Measurements from ENCODE around the gene IL19. TPM values are rescaled to one million over a fixed set of nuclear protein-coding genes. Genes with fewer than 3 reads are reported as not detected.
A peak's percentile ranks its signal among the peaks of the same experiment; 100 is the strongest.

Gene IL19
- total RNA-seq, 2 experiments from 2014 or later: not detected

- Histone ChIP-seq H2AFZ (ENCODE audit: low read length) (peak overlapping the region; percentile 10; the same call in 1 of the 2 replicates), H3K9me3 (ENCODE audit: low read length) (no peaks in the 10 kb centered on the region), H3K4me3 (ENCODE audit: low read depth, low read length, poor library complexity, severe bottlenecking) (no peak overlapping the region), H3K36me3 (ENCODE audit: insufficient read depth, low read length) (no peaks in the 10 kb centered on the region), H4K20me1 (ENCODE audit: insufficient read depth, low read length) (no peaks in the 10 kb centered on the region), H3K4me1 (ENCODE audit: insufficient read depth, low read length, poor library complexity, severe bottlenecking) (peaks cover 50% of the 10 kb centered on the region), H3K4me2 (ENCODE audit: low read length) (no peak overlapping the region), H3K9me2 (ENCODE audit: insufficient read depth, low read length) (no peaks in the 10 kb centered on the region), H3K27ac (ENCODE audit: low read depth, low read length, poor library complexity, severe bottlenecking) (no peak overlapping the region), H3K79me2 (ENCODE audit: insufficient read depth, low read depth, low read length) (no peaks in the 10 kb centered on the region)
- no TSS peak for BruUV-seq (replicated peaks)
- CTCF ChIA-PET (ENCODE audit: unreplicated experiment): no interaction called here
- POLR2A ChIA-PET: no interaction called here
- no peak for TF ChIP-seq CTCF (conservative IDR thresholded peaks at IDR 0.05; ENCODE audit: low read length)
- no peak for TF ChIP-seq EZH2phosphoT487 (IDR thresholded peaks at IDR 0.05; ENCODE audit: borderline replicate concordance, low read depth, low read length)
- intact Hi-C loops (cut with micrococcal nuclease; ENCODE audit: unreplicated experiment): no loop called here
- DNase-seq (ENCODE audit: low spot score): no peak
Observed at GRCh38 chr1:206779638-206780037, 9.1 kb downstream of the IL19 start.

DNA sequence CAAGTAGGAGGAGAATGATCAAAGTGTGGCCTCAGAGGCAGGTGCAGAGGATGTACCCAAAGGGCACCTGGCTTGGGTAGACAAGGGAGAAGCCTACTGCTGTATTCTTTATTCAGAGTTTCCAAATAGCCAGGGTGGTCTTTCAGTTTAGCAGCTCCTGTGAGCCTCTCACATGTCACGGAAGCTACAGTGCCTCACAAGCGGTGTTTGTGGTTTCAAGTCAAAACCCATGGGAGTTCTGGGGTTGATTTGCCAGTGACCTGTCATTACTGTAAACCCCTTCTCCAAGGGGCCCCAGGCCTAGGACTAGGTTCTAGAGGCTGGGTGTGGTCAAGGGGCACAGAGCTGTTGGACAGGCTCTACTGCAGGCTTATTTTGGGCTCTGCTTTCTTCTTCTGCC lies 11.9 kb downstream of the IL19 start:
- POLR2A ChIA-PET: interaction anchor here (0.7 to 2.9 kb wide), 3 partner anchors 12 to 46 kb away, joined by 3 to 15 read pairs (median 3); partner anchors contain the start of genes IL10 and IL19
- Histone ChIP-seq H4K20me1 (ENCODE audit: insufficient read depth, low read length) (no peaks in the 10 kb centered on the region), H3K36me3 (ENCODE audit: insufficient read depth, low read length) (no peaks in the 10 kb centered on the region), H3K27ac (ENCODE audit: low read depth, low read length, poor library complexity, severe bottlenecking) (peak overlapping the region; percentile 64), H3K9me2 (ENCODE audit: insufficient read depth, low read length) (no peaks in the 10 kb centered on the region), H3K4me2 (ENCODE audit: low read length) (peak overlapping the region; percentile 63), H3K79me2 (ENCODE audit: insufficient read depth, low read depth, low read length) (no peaks in the 10 kb centered on the region), H3K4me1 (ENCODE audit: insufficient read depth, low read length, poor library complexity, severe bottlenecking) (peaks cover 53% of the 10 kb centered on the region), H3K4me3 (ENCODE audit: low read depth, low read length, poor library complexity, severe bottlenecking) (peak overlapping the region; percentile 30), H2AFZ (ENCODE audit: low read length) (peak overlapping the region; percentile 4; the same call in 1 of the 2 replicates), H3K9me3 (ENCODE audit: low read length) (no peaks in the 10 kb centered on the region)
- CTCF ChIA-PET (ENCODE audit: unreplicated experiment): interaction anchor here (0.6 to 0.8 kb wide), 2 partner anchors 37 to 48 kb away, joined by 3 read pairs; no protein-coding TSS in a partner anchor
- intact Hi-C loops (cut with micrococcal nuclease; ENCODE audit: unreplicated experiment): loop anchor here (2.0 kb wide), 1 partner anchor 44 kb away; no protein-coding TSS in a partner anchor
- no TSS peak for BruUV-seq (replicated peaks)
- no peak for TF ChIP-seq EZH2phosphoT487 (IDR thresholded peaks at IDR 0.05; ENCODE audit: borderline replicate concordance, low read depth, low read length)
- no peak for TF ChIP-seq CTCF (conservative IDR thresholded peaks at IDR 0.05; ENCODE audit: low read length)
- DNase-seq (ENCODE audit: low spot score): peak; percentile 92

DNA sequence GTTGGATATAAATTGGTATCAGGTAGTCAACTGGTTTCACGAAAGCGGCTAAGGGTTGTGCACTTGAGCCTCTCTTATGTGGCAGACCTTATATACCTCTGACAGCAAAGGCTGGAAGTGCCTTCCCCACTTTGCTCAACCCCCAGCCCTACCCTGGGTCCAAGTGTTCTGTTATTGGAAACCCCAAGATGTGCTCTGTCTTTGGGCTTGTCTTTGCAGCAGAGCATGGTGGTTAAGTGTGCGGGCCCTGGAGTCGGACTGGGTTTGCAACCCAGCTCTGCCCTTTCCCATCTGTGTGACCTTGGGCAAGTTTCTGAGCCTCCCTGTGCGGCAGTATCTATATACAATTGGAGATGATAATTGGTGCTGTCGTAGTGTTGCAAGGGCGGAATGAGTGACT lies 12.9 kb downstream of the IL19 start:
- no TSS peak for BruUV-seq (replicated peaks)
- no peak overlapping the region for H3K4me3 ChIP-seq (ENCODE audit: low read depth, low read length, poor library complexity, severe bottlenecking)
- no peaks in the 10 kb centered on the region for H3K9me2 ChIP-seq (ENCODE audit: insufficient read depth, low read length)
- ChIA-PET POLR2A (interaction anchor here (0.6 to 2.9 kb wide), 2 partner anchors 13 to 494 kb away, joined by 3 to 15 read pairs; partner anchors contain the start of genes IL10 and IL19), CTCF (ENCODE audit: unreplicated experiment) (no interaction called here)
- no peak overlapping the region for H3K4me2 ChIP-seq (ENCODE audit: low read length)
- H4K20me1 ChIP-seq (ENCODE audit: insufficient read depth, low read length): no peaks in the 10 kb centered on the region
- intact Hi-C loops (cut with micrococcal nuclease; ENCODE audit: unreplicated experiment): loop anchor here (2.0 kb wide), 1 partner anchor 45 kb away; no protein-coding TSS in a partner anchor
- no peak overlapping the region for H3K27ac ChIP-seq (ENCODE audit: low read depth, low read length, poor library complexity, severe bottlenecking)
- TF ChIP-seq CTCF (conservative IDR thresholded peaks at IDR 0.05; ENCODE audit: low read length): no peak
- no peak for TF ChIP-seq EZH2phosphoT487 (IDR thresholded peaks at IDR 0.05; ENCODE audit: borderline replicate concordance, low read depth, low read length)
- H3K9me3 ChIP-seq (ENCODE audit: low read length): no peaks in the 10 kb centered on the region
- no peaks in the 10 kb centered on the region for H3K79me2 ChIP-seq (ENCODE audit: insufficient read depth, low read depth, low read length)
- DNase-seq (ENCODE audit: low spot score): no peak
- no peak overlapping the region for H2AFZ ChIP-seq (ENCODE audit: low read length)
- peaks cover 52% of the 10 kb centered on the region for H3K4me1 ChIP-seq (ENCODE audit: insufficient read depth, low read length, poor library complexity, severe bottlenecking)
- no peaks in the 10 kb centered on the region for H3K36me3 ChIP-seq (ENCODE audit: insufficient read depth, low read length)

Data from OCI-LY7 (cell line).